ENCODE data around the gene HS3ST4. TPM values are rescaled to one million over a fixed set of nuclear protein-coding genes. Genes with fewer than 3 reads are reported as not detected.

HS3ST4 gene
- total RNA-seq, 1 donor from 2014 or later, result 3.6 TPM

DNA sequence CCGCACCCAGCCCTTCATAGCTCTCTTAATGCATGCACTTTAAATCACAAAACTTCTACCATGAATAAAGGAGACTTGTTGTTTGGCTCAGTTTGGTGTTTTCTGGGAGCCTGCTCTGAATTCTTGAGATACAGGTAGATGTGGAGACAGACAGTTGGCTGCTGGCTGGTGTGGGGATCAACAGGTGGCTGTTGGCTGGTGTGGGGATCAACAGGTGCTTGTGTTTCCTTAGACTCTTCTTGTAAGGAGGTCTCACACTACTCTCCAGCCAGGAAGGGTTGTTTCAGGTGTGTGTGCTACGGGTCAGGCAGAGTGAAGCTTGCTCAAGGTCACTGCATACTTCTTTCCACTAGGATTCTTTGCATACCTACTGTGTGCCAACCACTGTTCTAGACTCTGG, 265.9 kb downstream of the HS3ST4 start:
- TF ChIP-seq, protein P1, sequence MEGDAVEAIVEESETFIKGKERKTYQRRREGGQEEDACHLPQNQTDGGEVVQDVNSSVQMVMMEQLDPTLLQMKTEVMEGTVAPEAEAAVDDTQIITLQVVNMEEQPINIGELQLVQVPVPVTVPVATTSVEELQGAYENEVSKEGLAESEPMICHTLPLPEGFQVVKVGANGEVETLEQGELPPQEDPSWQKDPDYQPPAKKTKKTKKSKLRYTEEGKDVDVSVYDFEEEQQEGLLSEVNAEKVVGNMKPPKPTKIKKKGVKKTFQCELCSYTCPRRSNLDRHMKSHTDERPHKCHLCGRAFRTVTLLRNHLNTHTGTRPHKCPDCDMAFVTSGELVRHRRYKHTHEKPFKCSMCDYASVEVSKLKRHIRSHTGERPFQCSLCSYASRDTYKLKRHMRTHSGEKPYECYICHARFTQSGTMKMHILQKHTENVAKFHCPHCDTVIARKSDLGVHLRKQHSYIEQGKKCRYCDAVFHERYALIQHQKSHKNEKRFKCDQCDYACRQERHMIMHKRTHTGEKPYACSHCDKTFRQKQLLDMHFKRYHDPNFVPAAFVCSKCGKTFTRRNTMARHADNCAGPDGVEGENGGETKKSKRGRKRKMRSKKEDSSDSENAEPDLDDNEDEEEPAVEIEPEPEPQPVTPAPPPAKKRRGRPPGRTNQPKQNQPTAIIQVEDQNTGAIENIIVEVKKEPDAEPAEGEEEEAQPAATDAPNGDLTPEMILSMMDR (conservative IDR thresholded peaks at IDR 0.05), result no peak
- no peaks in the 10 kb centered on the region for H3K4me1 Mint-ChIP-seq (ENCODE audit: unreplicated experiment)
- no peak for DNase-seq (ENCODE audit: extremely low spot score, unreplicated experiment)
- H3K9me3 Mint-ChIP-seq, result no peaks in the 10 kb centered on the region
- H3K27ac Mint-ChIP-seq, result no peak overlapping the region
- no peaks in the 10 kb centered on the region for H3K36me3 Mint-ChIP-seq
- no peak overlapping the region for H3K4me3 Mint-ChIP-seq
- H3K27me3 Mint-ChIP-seq, result peaks cover 3% of the 10 kb centered on the region

DNA sequence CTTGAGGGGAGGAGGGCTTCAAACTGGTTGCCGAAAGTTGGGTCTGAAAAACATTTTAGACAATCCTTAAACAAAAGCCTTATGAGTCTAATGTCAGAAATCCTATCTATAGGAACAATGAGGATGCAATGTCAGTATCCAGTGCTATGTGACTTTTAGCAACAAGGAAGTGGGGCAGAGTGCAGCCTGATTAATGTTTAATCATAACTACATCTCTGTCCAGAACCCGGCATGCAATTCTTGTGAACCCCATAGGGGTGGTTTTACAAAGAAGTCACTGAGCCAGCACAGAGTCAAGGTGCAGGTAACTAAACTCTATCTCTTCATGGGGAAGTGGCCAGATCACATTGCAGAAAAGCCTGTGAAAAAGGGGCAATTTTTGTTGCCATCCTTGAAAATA, 267.5 kb downstream of the HS3ST4 start:
- Mint-ChIP-seq H3K9me3 (no peaks in the 10 kb centered on the region), H3K4me3 (no peak overlapping the region), H3K27ac (no peak overlapping the region), H3K36me3 (no peaks in the 10 kb centered on the region), H3K4me1 (ENCODE audit: unreplicated experiment) (no peaks in the 10 kb centered on the region), H3K27me3 (peaks cover 3% of the 10 kb centered on the region)
- TF ChIP-seq, protein P1 (conservative IDR thresholded peaks at IDR 0.05), result no peak
- no peak for DNase-seq (ENCODE audit: extremely low spot score, unreplicated experiment)

DNA sequence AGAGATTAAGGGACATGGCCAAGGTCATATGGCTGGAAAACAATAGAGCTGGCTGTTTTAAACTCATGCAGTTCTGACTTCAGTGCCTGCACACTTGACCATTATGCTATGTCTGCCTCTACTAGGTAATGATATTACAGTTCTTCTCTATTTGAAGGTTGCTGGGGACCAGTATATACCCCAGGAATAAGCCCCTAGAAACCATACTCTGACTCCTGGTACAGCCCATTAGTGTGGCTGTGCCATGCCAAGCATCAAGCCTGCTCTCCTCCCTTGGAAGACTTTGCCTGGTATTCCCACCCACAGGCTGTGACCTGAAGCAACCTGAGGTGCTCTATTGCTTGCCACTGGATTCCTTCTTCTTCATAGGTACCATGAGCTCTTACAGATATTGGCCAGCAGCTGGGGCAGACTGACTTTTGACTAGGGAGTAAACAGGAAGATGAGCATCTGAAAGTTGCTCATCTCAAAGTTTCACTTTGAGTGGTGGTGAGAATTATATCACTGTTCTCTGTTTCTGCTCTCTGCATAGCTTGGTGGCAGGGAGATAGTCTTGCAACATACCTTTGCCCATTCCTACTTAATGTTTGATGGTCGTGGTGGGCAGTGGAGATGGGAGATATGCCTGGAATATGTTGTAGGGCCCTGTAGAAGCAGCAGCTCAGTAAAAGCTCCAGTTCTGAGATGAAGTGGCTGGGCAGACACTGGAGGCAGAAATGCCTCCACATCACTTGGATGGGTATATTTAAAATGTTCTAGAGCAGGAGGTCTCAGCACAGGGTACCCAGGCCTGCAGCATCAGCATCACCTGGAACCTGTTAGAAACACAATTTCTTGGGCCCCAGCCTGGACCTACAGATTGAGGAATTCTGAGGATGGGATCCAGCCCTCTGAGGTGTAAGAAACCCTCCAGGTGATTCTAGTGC, 274.7 kb downstream of the HS3ST4 start:
- Mint-ChIP-seq H3K27ac (no peak overlapping the region), H3K36me3 (no peaks in the 10 kb centered on the region), H3K9me3 (no peaks in the 10 kb centered on the region), H3K27me3 (no peaks in the 10 kb centered on the region), H3K4me3 (no peak overlapping the region), H3K4me1 (ENCODE audit: unreplicated experiment) (no peaks in the 10 kb centered on the region)
- no peak for DNase-seq (ENCODE audit: extremely low spot score, unreplicated experiment)
- TF ChIP-seq, protein P1 (conservative IDR thresholded peaks at IDR 0.05), result no peak

DNA sequence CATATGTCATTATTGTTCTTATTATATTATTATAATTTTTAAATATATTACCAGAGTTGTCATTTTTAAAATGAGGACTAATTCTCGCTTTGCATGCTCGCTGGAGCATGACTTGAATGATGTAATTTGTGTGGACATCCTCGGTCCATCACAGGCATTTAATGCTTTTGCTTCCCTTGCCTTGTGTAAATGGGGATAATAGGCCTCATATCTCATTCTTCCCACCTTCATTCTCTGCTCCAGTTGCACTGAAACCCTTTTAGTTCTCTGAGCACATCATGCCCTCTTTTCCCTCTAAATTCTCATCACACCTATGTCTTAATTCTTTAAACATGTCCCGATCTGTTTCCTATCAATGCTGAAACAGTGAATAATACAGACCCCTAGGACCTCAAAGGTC, 285.4 kb downstream of the HS3ST4 start:
- no peak overlapping the region for H3K4me3 Mint-ChIP-seq
- H3K27me3 Mint-ChIP-seq, result no peaks in the 10 kb centered on the region
- peaks cover 4% of the 10 kb centered on the region for H3K9me3 Mint-ChIP-seq
- H3K4me1 Mint-ChIP-seq (ENCODE audit: unreplicated experiment), result no peaks in the 10 kb centered on the region
- TF ChIP-seq, protein P1 (conservative IDR thresholded peaks at IDR 0.05), result no peak
- H3K27ac Mint-ChIP-seq, result no peak overlapping the region
- no peak for DNase-seq (ENCODE audit: extremely low spot score, unreplicated experiment)
- H3K36me3 Mint-ChIP-seq, result no peaks in the 10 kb centered on the region

DNA sequence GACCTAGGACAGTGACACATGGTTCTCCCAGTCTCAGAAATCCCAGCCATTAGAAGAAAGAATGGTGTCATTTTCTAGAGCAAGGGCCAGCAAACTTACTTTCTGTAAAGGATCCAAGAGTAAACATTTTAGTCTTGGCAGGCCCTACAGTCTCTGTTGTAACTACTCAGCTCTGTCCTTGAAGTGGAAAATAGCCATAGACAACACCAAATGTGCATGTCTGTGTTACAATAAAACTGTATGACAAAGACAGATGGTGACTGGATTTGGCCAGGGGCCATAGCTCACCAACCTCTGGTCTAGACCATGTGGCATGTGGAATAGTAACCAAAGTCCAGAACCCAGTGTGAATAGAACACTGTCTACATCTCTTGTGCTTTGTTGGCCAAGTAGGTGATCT, 286.5 kb downstream of the HS3ST4 start:
- no peaks in the 10 kb centered on the region for H3K36me3 Mint-ChIP-seq
- no peak overlapping the region for H3K27ac Mint-ChIP-seq
- H3K27me3 Mint-ChIP-seq, result no peaks in the 10 kb centered on the region
- no peak overlapping the region for H3K4me3 Mint-ChIP-seq
- no peak for DNase-seq (ENCODE audit: extremely low spot score, unreplicated experiment)
- TF ChIP-seq, protein P1 (conservative IDR thresholded peaks at IDR 0.05), result no peak
- H3K9me3 Mint-ChIP-seq, result peaks cover 4% of the 10 kb centered on the region
- H3K4me1 Mint-ChIP-seq (ENCODE audit: unreplicated experiment), result no peaks in the 10 kb centered on the region

Measured in type B pancreatic cell (in vitro differentiated cells).